H9 (cell line): Measurements from ENCODE around the gene MED27. TPM values are rescaled to one million over a fixed set of nuclear protein-coding genes. Genes with fewer than 3 reads are reported as not detected.

Source experiments
- DNase-seq: peaks from one replicate; pipeline ENCODE4 v3.0.0-alpha.2; 2017
- H2AFZ ChIP-seq: one replicate; pipeline ENCODE4 v1.6.1; 2013; ENCODE audit warnings: mild to moderate bottlenecking, low read length, control low read depth, moderate library complexity
- H2AK5ac ChIP-seq: 2 replicates; pipeline ENCODE4 v1.6.1; 2013; ENCODE audit warnings: low read length, control low read depth, mixed read lengths; ENCODE audit not compliant: insufficient read length
- H2BK120ac ChIP-seq: one replicate; pipeline ENCODE4 v1.6.1; 2013; ENCODE audit warnings: low read depth, mild to moderate bottlenecking, low read length, control low read depth, inconsistent platforms; ENCODE audit not compliant: poor library complexity, severe bottlenecking
- H2BK12ac ChIP-seq: 2 replicates; pipeline ENCODE4 v1.6.1; 2013; ENCODE audit warnings: low read length, control low read depth, mixed read lengths, low read depth; ENCODE audit not compliant: insufficient read length
- H2BK15ac ChIP-seq: 2 replicates; pipeline ENCODE4 v1.6.1; 2013; ENCODE audit warnings: low read depth, low read length, control low read depth
- H2BK20ac ChIP-seq: one replicate; pipeline ENCODE4 v1.6.1; 2013; ENCODE audit warnings: low read depth, mild to moderate bottlenecking, low read length, control low read depth, inconsistent platforms; ENCODE audit not compliant: poor library complexity, severe bottlenecking
- H2BK5ac ChIP-seq: 2 replicates; pipeline ENCODE4 v1.6.1; 2013; ENCODE audit warnings: low read length, control low read depth, mixed read lengths; ENCODE audit not compliant: insufficient read length
- H3K14ac ChIP-seq: 2 replicates; pipeline ENCODE4 v1.6.1; 2013; ENCODE audit warnings: low read length, control low read depth; ENCODE audit not compliant: insufficient read depth
- H3K18ac ChIP-seq: 2 replicates; pipeline ENCODE4 v1.6.1; 2013; ENCODE audit warnings: low read depth, mild to moderate bottlenecking, mixed read lengths, low read length, control low read depth; ENCODE audit not compliant: insufficient read length
- H3K23ac ChIP-seq: 2 replicates; pipeline ENCODE4 v1.6.1; 2013; ENCODE audit warnings: low read length, control low read depth, mixed read lengths, low read depth; ENCODE audit not compliant: insufficient read length
- H3K23me2 ChIP-seq: 2 replicates; pipeline ENCODE4 v1.6.1; 2013; ENCODE audit warnings: low read depth, mild to moderate bottlenecking, mixed read lengths, low read length, control low read depth; ENCODE audit not compliant: insufficient read length, poor library complexity, severe bottlenecking
- H3K27ac ChIP-seq: 2 replicates; pipeline ENCODE4 v1.5.1; 2013; ENCODE audit warnings: low read length, control low read depth, mixed read lengths, low read depth; ENCODE audit not compliant: insufficient read length
- H3K27me3 ChIP-seq: 2 replicates; pipeline ENCODE4 v1.6.1; 2013; ENCODE audit warnings: low read length, control low read depth, inconsistent platforms; ENCODE audit not compliant: insufficient read depth
- H3K4ac ChIP-seq: 2 replicates; pipeline ENCODE4 v1.6.1; 2013; ENCODE audit warnings: low read depth, mild to moderate bottlenecking, control low read depth, inconsistent platforms, low read length, moderate library complexity
- H3K4me1 ChIP-seq: 2 replicates; pipeline ENCODE4 v1.6.1; 2013; ENCODE audit warnings: low read length, control low read depth, inconsistent platforms; ENCODE audit not compliant: insufficient read depth
- H3K4me2 ChIP-seq: 2 replicates; pipeline ENCODE4 v1.6.1; 2013; ENCODE audit warnings: low read length, control low read depth, mixed read lengths; ENCODE audit not compliant: insufficient read length, insufficient read depth
- H3K56ac ChIP-seq: 2 replicates; pipeline ENCODE4 v1.6.1; 2013; ENCODE audit warnings: low read depth, mild to moderate bottlenecking, mixed read lengths, low read length, control low read depth; ENCODE audit not compliant: insufficient read length
- H3K79me1 ChIP-seq: 2 replicates; pipeline ENCODE4 v1.6.1; 2013; ENCODE audit warnings: low read depth, mild to moderate bottlenecking, moderate library complexity, low read length, control low read depth, inconsistent platforms; ENCODE audit not compliant: insufficient read depth, poor library complexity, severe bottlenecking
- H3K79me2 ChIP-seq: 2 replicates; pipeline ENCODE4 v1.6.1; 2013; ENCODE audit warnings: low read length, control low read depth, inconsistent platforms; ENCODE audit not compliant: insufficient read depth
- H3K9ac ChIP-seq: 2 replicates; pipeline ENCODE4 v1.6.1; 2013; ENCODE audit warnings: low read length, control low read depth, mixed read lengths; ENCODE audit not compliant: insufficient read length; ENCODE audit errors: extremely low read depth
- H3K9me3 ChIP-seq: one replicate; pipeline ENCODE4 v1.6.1; 2013; ENCODE audit warnings: low read depth, low read length, inconsistent platforms; ENCODE audit not compliant: control insufficient read depth
- H3T11ph ChIP-seq: one replicate; pipeline ENCODE4 v1.6.1; 2013; ENCODE audit warnings: mild to moderate bottlenecking, low read length, control low read depth, inconsistent platforms
- H4K20me1 ChIP-seq: one replicate; pipeline ENCODE4 v1.6.1; 2013; ENCODE audit not compliant: control insufficient read depth, insufficient read length, insufficient read depth
- H4K5ac ChIP-seq: 2 replicates; pipeline ENCODE4 v1.6.1; 2013; ENCODE audit warnings: low read depth, mild to moderate bottlenecking, mixed read lengths, low read length, control low read depth; ENCODE audit not compliant: insufficient read length
- H4K8ac ChIP-seq: replicated peaks from 2 replicates; pipeline ENCODE4 v1.6.1; 2013; ENCODE audit warnings: low read length, control low read depth, mixed read lengths, low read depth; ENCODE audit not compliant: insufficient read length
- H4K91ac ChIP-seq: 2 replicates; pipeline ENCODE4 v1.6.1; 2013; ENCODE audit warnings: low read depth, mild to moderate bottlenecking, moderate library complexity, mixed read lengths, low read length, control low read depth; ENCODE audit not compliant: insufficient read length
- H3K27ac Mint-ChIP-seq, 3 experiments: 2 replicates in 2 of 3; 3 replicates in 1 of 3; pipeline ENCODE4 v1.8.0; 2020 to 2021; ENCODE audit warnings: mixed read lengths in 3 of 3, mild to moderate bottlenecking in 1 of 3, moderate library complexity in 1 of 3
- H3K27me3 Mint-ChIP-seq: 2 replicates; pipeline ENCODE4 v1.8.0; 2021; ENCODE audit warnings: low read depth, mild to moderate bottlenecking, moderate library complexity, mixed read lengths
- H3K36me3 Mint-ChIP-seq, 3 experiments: 2 replicates in 2 of 3; 3 replicates in 1 of 3; pipeline ENCODE4 v1.8.0; 2020 to 2021; ENCODE audit warnings: low read depth in 3 of 3, mixed read lengths in 3 of 3; ENCODE audit not compliant: insufficient read depth in 1 of 3
- H3K4me1 Mint-ChIP-seq, 2 experiments: 2 replicates each; pipeline ENCODE4 v1.8.0; 2020; ENCODE audit warnings: mixed read lengths in 2 of 2
- H3K4me3 Mint-ChIP-seq, 2 experiments: 2 replicates in 1 of 2; 3 replicates in 1 of 2; pipeline ENCODE4 v1.8.0; 2020 to 2021; ENCODE audit warnings: mild to moderate bottlenecking in 2 of 2, mixed read lengths in 2 of 2, moderate library complexity in 1 of 2
- H3K9me3 Mint-ChIP-seq, 2 experiments: 2 replicates in 1 of 2; 3 replicates in 1 of 2; pipeline ENCODE4 v1.8.0; 2020; ENCODE audit warnings: mild to moderate bottlenecking in 2 of 2, mixed read lengths in 2 of 2, moderate library complexity in 1 of 2
- WGBS: extraction: QIAGEN DNeasy Blood & Tissue Kit; methylation state at CpG from one replicate; pipeline ENCODE4 v1.1.7; 2013; ENCODE audit warnings: missing lambda C conversion rate, low lambda C conversion rate, mixed read lengths; ENCODE audit not compliant: insufficient read length; ENCODE audit errors: extremely low coverage; 5-methylcytosine and 5-hydroxymethylcytosine counted together
- total RNA-seq: library from RNA; stranded (reverse); gene quantifications from 2 replicates; pipeline ENCODE4 v1.2.1, GENCODE V29; 2021
- TF ChIP-seq, protein P1 (sequence below): fragments of 200-600 bp; sonication (generic); conservative IDR thresholded peaks from 3 replicates; pipeline ENCODE4 v1.8.0; 2021; ENCODE audit warnings: antibody characterized with exemption, mild to moderate bottlenecking

The MED27 gene
- total RNA-seq, 1 experiment from 2014 or later, result 33.5 TPM

- no CpG with 5 or more reads among the region's 22 CpGs for WGBS
- peaks cover 2 to 33% of the 10 kb centered on the region in 2 experiments; a peak in 3 of 4 replicates for H3K4me1 Mint-ChIP-seq
- no peak overlapping the region for H3K9ac ChIP-seq
- H4K8ac ChIP-seq, result no peak overlapping the region
- no peak overlapping the region for H3K14ac ChIP-seq
- no peaks in the 10 kb centered on the region for H3K9me3 ChIP-seq
- no peak overlapping the region for H3K4me3 Mint-ChIP-seq
- H3K56ac ChIP-seq, result no peak overlapping the region
- peaks cover 0 to 7% (median 3%) of the 10 kb centered on the region in 3 experiments; a peak in 3 of 7 replicates for H3K36me3 Mint-ChIP-seq
- no peaks in the 10 kb centered on the region for H3K27me3 ChIP-seq
- DNase-seq, result peak; percentile 61
- no peak overlapping the region; a peak in 1 of 7 replicates for H3K27ac Mint-ChIP-seq
- no peaks in the 10 kb centered on the region for H3K4me1 ChIP-seq
- H2BK20ac ChIP-seq, result no peak overlapping the region
- no peak overlapping the region for H3T11ph ChIP-seq
- H3K18ac ChIP-seq, result no peak overlapping the region
- H2AFZ ChIP-seq, result no peak overlapping the region
- no peak overlapping the region for H2BK120ac ChIP-seq
- H3K27ac ChIP-seq, result no peak overlapping the region
- no peaks in the 10 kb centered on the region for H4K20me1 ChIP-seq
- H3K27me3 Mint-ChIP-seq, result peaks cover 4% of the 10 kb centered on the region; the same call in 1 of the 2 replicates
- H2AK5ac ChIP-seq, result no peak overlapping the region
- H3K23me2 ChIP-seq, result no peaks in the 10 kb centered on the region
- no peak overlapping the region for H3K4me2 ChIP-seq
- H3K23ac ChIP-seq, result no peak overlapping the region
- no peaks in the 10 kb centered on the region for H3K79me2 ChIP-seq
- no peak overlapping the region for H4K91ac ChIP-seq
- peaks cover 7% of the 10 kb centered on the region in 2 experiments for H3K9me3 Mint-ChIP-seq
- TF ChIP-seq, protein P1, sequence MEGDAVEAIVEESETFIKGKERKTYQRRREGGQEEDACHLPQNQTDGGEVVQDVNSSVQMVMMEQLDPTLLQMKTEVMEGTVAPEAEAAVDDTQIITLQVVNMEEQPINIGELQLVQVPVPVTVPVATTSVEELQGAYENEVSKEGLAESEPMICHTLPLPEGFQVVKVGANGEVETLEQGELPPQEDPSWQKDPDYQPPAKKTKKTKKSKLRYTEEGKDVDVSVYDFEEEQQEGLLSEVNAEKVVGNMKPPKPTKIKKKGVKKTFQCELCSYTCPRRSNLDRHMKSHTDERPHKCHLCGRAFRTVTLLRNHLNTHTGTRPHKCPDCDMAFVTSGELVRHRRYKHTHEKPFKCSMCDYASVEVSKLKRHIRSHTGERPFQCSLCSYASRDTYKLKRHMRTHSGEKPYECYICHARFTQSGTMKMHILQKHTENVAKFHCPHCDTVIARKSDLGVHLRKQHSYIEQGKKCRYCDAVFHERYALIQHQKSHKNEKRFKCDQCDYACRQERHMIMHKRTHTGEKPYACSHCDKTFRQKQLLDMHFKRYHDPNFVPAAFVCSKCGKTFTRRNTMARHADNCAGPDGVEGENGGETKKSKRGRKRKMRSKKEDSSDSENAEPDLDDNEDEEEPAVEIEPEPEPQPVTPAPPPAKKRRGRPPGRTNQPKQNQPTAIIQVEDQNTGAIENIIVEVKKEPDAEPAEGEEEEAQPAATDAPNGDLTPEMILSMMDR, result peak; percentile 30; the same call in 2 of the 3 replicates
- H2BK5ac ChIP-seq, result no peak overlapping the region
- no peak overlapping the region for H2BK12ac ChIP-seq
- no peak overlapping the region for H3K4ac ChIP-seq
- no peaks in the 10 kb centered on the region for H3K79me1 ChIP-seq
- H2BK15ac ChIP-seq, result no peak overlapping the region
- no peak overlapping the region for H4K5ac ChIP-seq
These were observed 241.0 kb downstream of the MED27 start for GRCh38 chr9:131838530-131839280.
